NOMO-1 treated with DMSO at 0.1 percent for 48 hours (cell line): ENCODE results near the gene GABRG1.
A peak's percentile ranks its signal among the peaks of the same experiment; 100 is the strongest.

Experiments used
- DNase-seq: peaks from one replicate; lab custom pipeline; 2025; ENCODE audit not compliant: unreplicated experiment; lab: John Stamatoyannopoulos, UW

GABRG1 gene

GRCh38 chr4:46123913-46124755, at the start of gene GABRG1:
Gene GABRG1 (minus strand): TSS chr4:46124054. CDS start chr4:46123913, 141 bp downstream.
- no peak for DNase-seq

- peak; percentile 70 for DNase-seq
Observed at GRCh38 chr4:46146993-46147392, 23.1 kb upstream of the GABRG1 start.

GRCh38 chr4:46131498-46132057, 7.7 kb upstream of the GABRG1 start:
- DNase-seq = no peak

GRCh38 chr4:46124773-46125413, 1.0 kb upstream of the GABRG1 start:
- DNase-seq = no peak

GRCh38 chr4:46081674-46082073, 42.2 kb downstream of the GABRG1 start:
- no peak for DNase-seq

- DNase-seq = no peak
Observed at GRCh38 chr4:46081248-46081647, 42.6 kb downstream of the GABRG1 start.

GRCh38 chr4:46073778-46074177, 50.1 kb downstream of the GABRG1 start:
- DNase-seq = peak; percentile 89

GRCh38 chr4:46051392-46051791, 72.5 kb downstream of the GABRG1 start:
- no peak for DNase-seq

GRCh38 chr4:46032056-46032455, 91.8 kb downstream of the GABRG1 start:
- no peak for DNase-seq

- DNase-seq = no peak
Observed at GRCh38 chr4:46016306-46016705, 107.5 kb downstream of the GABRG1 start.

GRCh38 chr4:45992728-45993127, 131.1 kb downstream of the GABRG1 start:
- DNase-seq = no peak

GRCh38 chr4:45989775-45990174, 134.1 kb downstream of the GABRG1 start:
- DNase-seq = no peak

- no peak for DNase-seq
Observed at GRCh38 chr4:45987858-45988257, 136.0 kb downstream of the GABRG1 start.
